ENCODE measurements around the gene SYT8.

Gene SYT8

DNA sequence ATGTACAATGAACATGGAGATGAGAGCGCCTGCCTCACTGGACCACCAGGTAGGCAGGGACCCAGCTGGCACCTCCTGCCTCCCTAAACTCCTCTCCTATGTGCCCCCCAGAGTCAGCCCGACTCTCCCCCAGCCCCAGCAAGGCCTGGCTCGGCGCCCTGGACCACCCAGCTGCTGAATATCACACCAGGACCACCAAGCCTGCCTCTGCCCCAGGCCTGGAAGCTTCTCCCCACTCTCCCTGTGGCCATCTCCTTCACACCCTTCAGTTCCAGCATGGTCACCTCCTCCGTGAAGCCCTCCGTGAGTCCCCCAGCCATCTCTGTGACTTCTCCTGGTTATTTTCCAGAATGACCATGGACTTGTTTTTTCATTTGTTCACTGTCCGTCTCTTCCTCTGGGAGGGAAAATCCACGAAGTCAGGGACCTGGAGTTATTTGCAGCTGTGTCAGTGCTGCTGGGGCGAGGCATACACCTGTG lies 11.7 kb downstream of the SYT8 start:
- Histone ChIP-seq H3K36me3 (ENCODE audit: insufficient read depth, low read length) (no peaks in the 10 kb centered on the region), H3F3A (ENCODE audit: insufficient read depth, low read length) (no peaks in the 10 kb centered on the region), H3K27me3 (ENCODE audit: insufficient read depth, low read length) (no peaks in the 10 kb centered on the region), H3K4me2 (ENCODE audit: low read length) (no peak overlapping the region), H3K4me3 (ENCODE audit: low read depth, low read length, poor library complexity, severe bottlenecking) (no peak overlapping the region), H3K9me2 (ENCODE audit: low read depth, low read length) (no peaks in the 10 kb centered on the region), H2AFZ (ENCODE audit: low read length) (no peak overlapping the region), H3K79me2 (ENCODE audit: insufficient read depth, low read length) (no peaks in the 10 kb centered on the region), H3K27ac (ENCODE audit: low read depth, low read length, poor library complexity, severe bottlenecking) (no peak overlapping the region), H3K9ac (ENCODE audit: low read length) (no peak overlapping the region), H3K9me3 (ENCODE audit: low read length) (no peaks in the 10 kb centered on the region), H4K20me1 (ENCODE audit: insufficient read depth, low read length) (no peaks in the 10 kb centered on the region), H3K4me1 (ENCODE audit: insufficient read depth, low read length, severe bottlenecking) (peaks cover 21% of the 10 kb centered on the region)
- TF ChIP-seq, protein P1, sequence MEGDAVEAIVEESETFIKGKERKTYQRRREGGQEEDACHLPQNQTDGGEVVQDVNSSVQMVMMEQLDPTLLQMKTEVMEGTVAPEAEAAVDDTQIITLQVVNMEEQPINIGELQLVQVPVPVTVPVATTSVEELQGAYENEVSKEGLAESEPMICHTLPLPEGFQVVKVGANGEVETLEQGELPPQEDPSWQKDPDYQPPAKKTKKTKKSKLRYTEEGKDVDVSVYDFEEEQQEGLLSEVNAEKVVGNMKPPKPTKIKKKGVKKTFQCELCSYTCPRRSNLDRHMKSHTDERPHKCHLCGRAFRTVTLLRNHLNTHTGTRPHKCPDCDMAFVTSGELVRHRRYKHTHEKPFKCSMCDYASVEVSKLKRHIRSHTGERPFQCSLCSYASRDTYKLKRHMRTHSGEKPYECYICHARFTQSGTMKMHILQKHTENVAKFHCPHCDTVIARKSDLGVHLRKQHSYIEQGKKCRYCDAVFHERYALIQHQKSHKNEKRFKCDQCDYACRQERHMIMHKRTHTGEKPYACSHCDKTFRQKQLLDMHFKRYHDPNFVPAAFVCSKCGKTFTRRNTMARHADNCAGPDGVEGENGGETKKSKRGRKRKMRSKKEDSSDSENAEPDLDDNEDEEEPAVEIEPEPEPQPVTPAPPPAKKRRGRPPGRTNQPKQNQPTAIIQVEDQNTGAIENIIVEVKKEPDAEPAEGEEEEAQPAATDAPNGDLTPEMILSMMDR (IDR thresholded peaks at IDR 0.05; ENCODE audit: low read length): no peak
- TF ChIP-seq EZH2 (IDR thresholded peaks at IDR 0.05; ENCODE audit: borderline replicate concordance, low read length): no peak

DNA sequence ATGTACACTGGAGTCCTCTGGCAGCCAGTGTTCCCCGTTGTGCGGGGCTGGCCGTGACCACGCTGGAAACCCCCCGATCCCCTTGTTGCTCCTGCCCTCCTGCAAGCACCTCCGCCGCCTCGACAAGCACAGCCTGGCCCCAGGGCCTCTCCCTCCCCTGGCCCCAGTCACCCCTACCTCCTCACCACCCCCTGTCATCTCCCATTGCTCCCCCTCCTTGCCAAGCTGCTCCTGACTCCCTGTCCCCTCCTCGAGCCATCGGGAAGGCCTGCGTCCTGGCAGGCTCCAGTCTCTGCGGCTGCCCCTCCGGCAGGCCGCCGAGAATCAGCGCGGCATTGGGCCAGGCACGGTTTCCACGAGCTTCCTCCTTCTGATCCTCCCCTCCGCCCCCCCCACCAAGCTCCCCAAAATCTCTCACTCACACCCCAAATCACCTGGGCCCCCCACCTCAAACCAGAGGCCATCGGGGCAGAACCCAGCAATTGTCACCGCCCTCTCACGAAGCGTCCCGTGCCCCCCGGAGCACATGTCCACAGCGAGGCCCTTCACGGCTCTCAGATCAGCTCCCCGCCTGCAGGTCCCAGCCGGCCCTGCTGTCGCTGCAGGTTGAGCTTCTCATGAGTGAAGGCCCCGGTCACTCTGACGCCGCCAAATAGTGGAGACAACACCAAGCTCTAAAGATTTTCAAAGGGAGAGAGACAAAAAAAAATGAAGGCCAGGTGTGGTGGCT lies 12.4 kb downstream of the SYT8 start:
- no peak overlapping the region for H3K27ac ChIP-seq (ENCODE audit: low read depth, low read length, poor library complexity, severe bottlenecking)
- H3F3A ChIP-seq (ENCODE audit: insufficient read depth, low read length): no peaks in the 10 kb centered on the region
- no peak overlapping the region for H3K4me3 ChIP-seq (ENCODE audit: low read depth, low read length, poor library complexity, severe bottlenecking)

DNA sequence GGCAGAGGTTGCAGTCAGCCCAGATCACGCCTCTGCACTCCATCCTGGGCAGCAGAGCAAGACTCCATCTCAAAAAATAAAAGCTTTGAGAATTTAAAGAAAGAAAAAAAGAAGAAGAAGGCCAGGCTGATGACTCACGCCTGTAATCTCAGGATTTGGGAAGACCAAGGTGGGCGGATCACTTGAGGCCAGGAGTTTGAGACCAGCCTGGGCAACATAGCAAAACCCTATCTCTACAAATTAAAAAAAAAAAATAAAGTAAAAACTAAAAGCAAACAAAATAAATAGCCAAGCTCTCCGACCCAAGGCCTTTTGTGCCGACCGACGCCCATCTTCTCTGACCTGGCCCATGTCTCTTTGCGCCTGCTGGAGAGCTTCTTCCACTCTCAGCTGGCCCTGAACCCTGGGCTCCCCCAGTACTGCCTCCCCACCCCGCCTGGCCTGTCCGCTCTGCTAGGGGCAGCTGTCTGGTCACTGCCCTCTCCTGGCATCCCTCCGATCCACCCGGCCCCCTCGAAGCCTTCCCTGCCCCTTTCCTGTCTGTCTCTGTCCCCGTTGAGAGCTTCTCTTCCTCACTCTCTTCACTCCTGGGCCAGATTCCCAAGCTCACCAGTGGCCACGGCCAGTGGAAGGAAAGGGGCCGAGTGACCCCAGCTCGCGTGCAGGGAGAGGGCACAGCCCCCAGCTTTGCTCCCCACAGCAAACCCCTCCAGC lies 13.3 kb downstream of the SYT8 start:
- no peaks in the 10 kb centered on the region for H3K9me2 ChIP-seq (ENCODE audit: low read depth, low read length)
- no peaks in the 10 kb centered on the region for H3K36me3 ChIP-seq (ENCODE audit: insufficient read depth, low read length)
- no peak overlapping the region for H2AFZ ChIP-seq (ENCODE audit: low read length)
- H3K27me3 ChIP-seq (ENCODE audit: insufficient read depth, low read length): no peaks in the 10 kb centered on the region
- no peaks in the 10 kb centered on the region for H3F3A ChIP-seq (ENCODE audit: insufficient read depth, low read length)
- TF ChIP-seq, protein P1 (IDR thresholded peaks at IDR 0.05; ENCODE audit: low read length): no peak
- TF ChIP-seq EZH2 (IDR thresholded peaks at IDR 0.05; ENCODE audit: borderline replicate concordance, low read length): no peak
- H3K79me2 ChIP-seq (ENCODE audit: insufficient read depth, low read length): peaks cover 2% of the 10 kb centered on the region
- no peak overlapping the region for H3K9ac ChIP-seq (ENCODE audit: low read length)
- H4K20me1 ChIP-seq (ENCODE audit: insufficient read depth, low read length): no peaks in the 10 kb centered on the region
- peaks cover 37% of the 10 kb centered on the region for H3K4me1 ChIP-seq (ENCODE audit: insufficient read depth, low read length, severe bottlenecking)
- no peaks in the 10 kb centered on the region for H3K9me3 ChIP-seq (ENCODE audit: low read length)
- no peak overlapping the region for H3K4me3 ChIP-seq (ENCODE audit: low read depth, low read length, poor library complexity, severe bottlenecking)
- no peak overlapping the region for H3K4me2 ChIP-seq (ENCODE audit: low read length)
- no peak overlapping the region for H3K27ac ChIP-seq (ENCODE audit: low read depth, low read length, poor library complexity, severe bottlenecking)

More for the DNA sequence above, 12.4 kb downstream of the SYT8 start:
- H3K27me3 ChIP-seq (ENCODE audit: insufficient read depth, low read length): no peaks in the 10 kb centered on the region
- H2AFZ ChIP-seq (ENCODE audit: low read length): no peak overlapping the region
- no peak overlapping the region for H3K9ac ChIP-seq (ENCODE audit: low read length)
- H3K4me1 ChIP-seq (ENCODE audit: insufficient read depth, low read length, severe bottlenecking): peaks cover 28% of the 10 kb centered on the region
- H3K9me2 ChIP-seq (ENCODE audit: low read depth, low read length): no peaks in the 10 kb centered on the region
- no peak overlapping the region for H3K4me2 ChIP-seq (ENCODE audit: low read length)
- TF ChIP-seq, protein P1 (IDR thresholded peaks at IDR 0.05; ENCODE audit: low read length): no peak
- TF ChIP-seq EZH2 (IDR thresholded peaks at IDR 0.05; ENCODE audit: borderline replicate concordance, low read length): no peak
- no peaks in the 10 kb centered on the region for H3K79me2 ChIP-seq (ENCODE audit: insufficient read depth, low read length)
- no peaks in the 10 kb centered on the region for H4K20me1 ChIP-seq (ENCODE audit: insufficient read depth, low read length)
- H3K9me3 ChIP-seq (ENCODE audit: low read length): no peaks in the 10 kb centered on the region
- no peaks in the 10 kb centered on the region for H3K36me3 ChIP-seq (ENCODE audit: insufficient read depth, low read length)

Data from OCI-LY1 (cell line).